Erythroblast (primary cell): ENCODE results near the gene TTL.

Experiments used
- GATA1 ChIP-seq: IDR thresholded peaks from 2 replicates; pipeline ENCODE4 v1.6.1; 2011; ENCODE audit warnings: low read depth, mild to moderate bottlenecking, control low read depth, low read length, moderate library complexity
- POLR2A ChIP-seq: IDR thresholded peaks from 2 replicates; pipeline ENCODE4 v1.6.1; 2011; ENCODE audit warnings: mild to moderate bottlenecking, low read length

DNA sequence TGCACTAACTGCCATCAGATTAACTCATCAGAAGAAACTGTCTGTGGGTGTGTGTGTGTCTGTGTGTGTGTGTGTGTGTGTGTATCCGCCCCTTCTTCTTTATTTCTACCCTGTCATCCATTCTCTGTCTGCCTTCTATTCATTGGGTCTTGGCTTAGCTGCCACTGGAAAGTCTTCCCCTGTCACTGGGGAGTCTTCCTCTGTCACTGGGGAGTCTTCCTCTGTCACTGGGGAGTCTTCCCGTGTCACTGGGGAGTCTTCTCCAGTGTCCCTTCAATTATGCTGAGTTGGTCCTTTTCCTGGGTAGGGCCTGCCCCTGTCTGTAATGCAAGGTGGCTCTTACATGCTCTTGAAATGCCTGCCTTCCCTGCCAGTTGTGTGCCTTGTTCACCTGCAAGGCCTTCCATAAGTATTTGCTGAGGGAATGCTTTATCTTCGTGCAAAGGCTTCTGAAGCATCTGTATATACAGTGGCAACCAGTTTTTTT, 41.4 kb downstream of the TTL start:
- TF ChIP-seq POLR2A (no peak), GATA1 (no peak)
